ENCODE results near the gene DVL1.
A peak's percentile ranks its signal among the peaks of the same experiment; 100 is the strongest.

DVL1 gene

DNA sequence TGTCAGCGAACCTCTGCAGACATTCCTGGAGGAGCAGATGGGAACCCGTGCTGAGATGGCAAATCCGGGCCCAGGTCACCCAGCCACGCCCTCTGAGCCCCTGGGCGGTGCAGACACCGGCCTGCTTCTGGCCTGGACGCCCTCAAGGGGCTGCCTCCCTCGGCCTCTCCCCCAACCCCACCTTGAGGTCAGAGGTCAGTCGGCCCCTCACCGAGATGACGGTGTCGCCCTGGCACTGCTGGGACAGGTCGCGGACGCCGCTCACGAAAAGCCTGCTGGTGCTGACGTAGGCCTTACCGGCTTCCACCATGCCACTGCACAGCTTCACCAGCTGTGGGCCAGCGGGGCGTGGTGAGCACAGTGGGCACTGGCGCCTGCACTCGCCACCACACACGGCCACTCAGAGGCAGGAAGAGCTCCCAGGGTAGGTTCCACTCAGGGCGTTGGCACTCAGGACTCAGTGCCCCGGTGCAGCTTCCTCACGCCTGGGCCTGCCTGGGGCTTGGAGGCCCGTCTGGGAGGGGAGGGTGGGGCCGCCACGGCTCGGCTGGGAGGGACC is 46.2 kb downstream of the DVL1 start:
- no peak overlapping the region for H3K27ac ChIP-seq (ENCODE audit: low read depth, low read length)
- no peaks in the 10 kb centered on the region for H3K27me3 ChIP-seq (ENCODE audit: control insufficient read depth, low read length)
- H3K9me3 ChIP-seq (ENCODE audit: control insufficient read depth, insufficient read depth, low read length), result no peaks in the 10 kb centered on the region
- H3K4me3 ChIP-seq (ENCODE audit: low read length), result no peak overlapping the region
- no peaks in the 10 kb centered on the region for H3K9me2 ChIP-seq (replicated peaks; ENCODE audit: control insufficient read depth, low read length)
- H3F3A ChIP-seq (ENCODE audit: control insufficient read depth, insufficient read depth), result no peaks in the 10 kb centered on the region
- TF ChIP-seq, protein P1, sequence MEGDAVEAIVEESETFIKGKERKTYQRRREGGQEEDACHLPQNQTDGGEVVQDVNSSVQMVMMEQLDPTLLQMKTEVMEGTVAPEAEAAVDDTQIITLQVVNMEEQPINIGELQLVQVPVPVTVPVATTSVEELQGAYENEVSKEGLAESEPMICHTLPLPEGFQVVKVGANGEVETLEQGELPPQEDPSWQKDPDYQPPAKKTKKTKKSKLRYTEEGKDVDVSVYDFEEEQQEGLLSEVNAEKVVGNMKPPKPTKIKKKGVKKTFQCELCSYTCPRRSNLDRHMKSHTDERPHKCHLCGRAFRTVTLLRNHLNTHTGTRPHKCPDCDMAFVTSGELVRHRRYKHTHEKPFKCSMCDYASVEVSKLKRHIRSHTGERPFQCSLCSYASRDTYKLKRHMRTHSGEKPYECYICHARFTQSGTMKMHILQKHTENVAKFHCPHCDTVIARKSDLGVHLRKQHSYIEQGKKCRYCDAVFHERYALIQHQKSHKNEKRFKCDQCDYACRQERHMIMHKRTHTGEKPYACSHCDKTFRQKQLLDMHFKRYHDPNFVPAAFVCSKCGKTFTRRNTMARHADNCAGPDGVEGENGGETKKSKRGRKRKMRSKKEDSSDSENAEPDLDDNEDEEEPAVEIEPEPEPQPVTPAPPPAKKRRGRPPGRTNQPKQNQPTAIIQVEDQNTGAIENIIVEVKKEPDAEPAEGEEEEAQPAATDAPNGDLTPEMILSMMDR (IDR thresholded peaks at IDR 0.05; ENCODE audit: low read depth, low read length, poor library complexity, severe bottlenecking), result no peak
- TF ChIP-seq EZH2phosphoT487 (IDR thresholded peaks at IDR 0.05; ENCODE audit: borderline replicate concordance, low read length), result no peak
- no peak overlapping the region for H3K4me2 ChIP-seq (ENCODE audit: low read length)
- H3K4me1 ChIP-seq (ENCODE audit: control insufficient read depth, low read length), result peaks cover 27% of the 10 kb centered on the region
- H3K36me3 ChIP-seq (ENCODE audit: control insufficient read depth, low read length), result no peaks in the 10 kb centered on the region
- H4K20me1 ChIP-seq (ENCODE audit: control insufficient read depth, insufficient read depth, low read depth, low read length), result no peaks in the 10 kb centered on the region
- peaks cover 20% of the 10 kb centered on the region for H3K79me2 ChIP-seq (ENCODE audit: control insufficient read depth, low read length)

DNA sequence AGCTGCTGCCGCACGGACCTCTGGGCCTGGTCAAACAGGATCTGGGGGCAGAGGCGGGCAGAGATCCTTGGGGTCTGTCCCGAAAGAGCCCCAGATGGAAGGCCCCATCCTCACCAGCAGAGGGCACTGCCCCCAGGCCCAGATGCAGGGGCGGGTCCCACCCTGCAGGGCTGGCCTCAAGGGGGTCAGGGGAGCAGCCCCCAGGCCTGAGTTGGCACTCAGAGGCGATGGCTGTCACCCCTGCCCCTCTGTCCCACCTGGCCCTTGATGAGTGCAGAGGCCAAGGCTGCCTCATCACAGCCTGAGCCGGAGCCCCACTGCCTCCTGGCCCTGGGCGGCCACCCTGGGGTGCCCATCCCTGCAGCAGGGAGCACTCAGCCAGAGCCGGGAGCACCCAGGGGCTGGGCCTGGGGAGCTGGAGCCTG is 47.2 kb downstream of the DVL1 start:
- no peaks in the 10 kb centered on the region for H4K20me1 ChIP-seq (ENCODE audit: control insufficient read depth, insufficient read depth, low read depth, low read length)
- H3K27me3 ChIP-seq (ENCODE audit: control insufficient read depth, low read length), result no peaks in the 10 kb centered on the region
- no peak overlapping the region for H3K4me2 ChIP-seq (ENCODE audit: low read length)
- H3K9me3 ChIP-seq (ENCODE audit: control insufficient read depth, insufficient read depth, low read length), result no peaks in the 10 kb centered on the region
- no peaks in the 10 kb centered on the region for H3K36me3 ChIP-seq (ENCODE audit: control insufficient read depth, low read length)
- H3K4me3 ChIP-seq (ENCODE audit: low read length), result no peak overlapping the region
- no peak overlapping the region for H3K27ac ChIP-seq (ENCODE audit: low read depth, low read length)
- H3F3A ChIP-seq (ENCODE audit: control insufficient read depth, insufficient read depth), result no peaks in the 10 kb centered on the region
- H3K9me2 ChIP-seq (replicated peaks; ENCODE audit: control insufficient read depth, low read length), result no peaks in the 10 kb centered on the region
- peaks cover 16% of the 10 kb centered on the region for H3K79me2 ChIP-seq (ENCODE audit: control insufficient read depth, low read length)
- TF ChIP-seq, protein P1 (IDR thresholded peaks at IDR 0.05; ENCODE audit: low read depth, low read length, poor library complexity, severe bottlenecking), result peak; percentile 81
- no peak for TF ChIP-seq EZH2phosphoT487 (IDR thresholded peaks at IDR 0.05; ENCODE audit: borderline replicate concordance, low read length)
- peaks cover 24% of the 10 kb centered on the region for H3K4me1 ChIP-seq (ENCODE audit: control insufficient read depth, low read length)

DNA sequence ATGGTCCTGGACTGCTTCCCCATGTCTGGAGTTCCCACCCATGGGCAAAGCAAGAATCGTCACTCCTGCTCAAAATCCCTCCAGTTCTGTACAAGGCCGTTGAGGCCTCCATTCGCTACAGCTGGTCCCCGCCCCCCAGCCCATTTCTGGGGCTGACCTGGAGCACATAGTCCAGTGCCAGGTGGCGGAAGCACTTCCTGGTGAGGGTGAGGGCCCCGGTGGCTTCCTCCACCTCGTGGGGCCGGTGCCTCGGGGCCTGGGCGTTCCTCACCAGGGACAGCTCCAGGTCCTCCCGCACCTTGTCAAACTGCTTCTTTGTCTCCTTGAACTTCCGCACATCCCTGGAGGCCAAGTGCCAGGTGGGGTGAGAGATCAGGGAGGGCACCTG is 48.9 kb downstream of the DVL1 start:
- Histone ChIP-seq H3F3A (ENCODE audit: control insufficient read depth, insufficient read depth) (no peaks in the 10 kb centered on the region), H3K4me1 (ENCODE audit: control insufficient read depth, low read length) (peaks cover 7% of the 10 kb centered on the region), H3K9me3 (ENCODE audit: control insufficient read depth, insufficient read depth, low read length) (no peaks in the 10 kb centered on the region), H3K4me2 (ENCODE audit: low read length) (no peak overlapping the region), H3K27me3 (ENCODE audit: control insufficient read depth, low read length) (no peaks in the 10 kb centered on the region), H3K79me2 (ENCODE audit: control insufficient read depth, low read length) (peaks cover 4% of the 10 kb centered on the region; the same call in 1 of the 2 replicates), H4K20me1 (ENCODE audit: control insufficient read depth, insufficient read depth, low read depth, low read length) (no peaks in the 10 kb centered on the region), H3K9me2 (replicated peaks; ENCODE audit: control insufficient read depth, low read length) (no peaks in the 10 kb centered on the region), H3K36me3 (ENCODE audit: control insufficient read depth, low read length) (no peaks in the 10 kb centered on the region), H3K4me3 (ENCODE audit: low read length) (no peak overlapping the region), H3K27ac (ENCODE audit: low read depth, low read length) (no peak overlapping the region)
- TF ChIP-seq, protein P1 (IDR thresholded peaks at IDR 0.05; ENCODE audit: low read depth, low read length, poor library complexity, severe bottlenecking), result no peak
- TF ChIP-seq EZH2phosphoT487 (IDR thresholded peaks at IDR 0.05; ENCODE audit: borderline replicate concordance, low read length), result no peak
